OCI-LY3 (cell line): ENCODE results near the gene SLCO4A1.

Experiments used
- H2AFZ ChIP-seq: fragments of 200-600, 300-600 bp; shearing (Covaris generic); 2 replicates; pipeline ENCODE4 v1.6.0; 2014; ENCODE audit warnings: antibody characterized with exemption, low read depth, low read length
- H3K27ac ChIP-seq: fragments of 200-600, 300-600 bp; sonication (generic); 2 replicates; pipeline ENCODE4 v1.5.1; 2014; ENCODE audit warnings: mild to moderate bottlenecking, low read length, moderate library complexity, mixed read lengths
- H3K27me3 ChIP-seq: fragments of 200-600, 300-600 bp; sonication (generic); 2 replicates; pipeline ENCODE4 v1.6.1; 2014; ENCODE audit warnings: low read depth, low read length, mixed read lengths
- H3K36me3 ChIP-seq: fragments of 200-600, 300-600 bp; sonication (generic); replicated peaks from 2 replicates; pipeline ENCODE3; 2014; ENCODE audit warnings: low read depth, low read length, mixed read lengths
- H3K4me1 ChIP-seq: fragments of 300-600, 200-600 bp; sonication (generic); 2 replicates; pipeline ENCODE4 v1.6.1; 2014; ENCODE audit warnings: low read length, mixed read lengths
- H3K4me2 ChIP-seq: fragments of 200-600, 300-600 bp; sonication (generic); 2 replicates; pipeline ENCODE4 v1.6.1; 2014; ENCODE audit warnings: low read length, mixed read lengths
- H3K4me3 ChIP-seq: fragments of 300-600, 200-600 bp; sonication (generic); 2 replicates; pipeline ENCODE4 v1.5.1; 2014; ENCODE audit warnings: antibody characterized with exemption, mild to moderate bottlenecking, low read length, moderate library complexity
- H3K79me2 ChIP-seq: fragments of 300-600, 200-600 bp; shearing (Covaris generic); 2 replicates; pipeline ENCODE4 v1.6.1; 2014; ENCODE audit warnings: mild to moderate bottlenecking, low read length, mixed read lengths
- H3K9ac ChIP-seq: fragments of 300-600, 200-600 bp; shearing (Covaris generic); 2 replicates; pipeline ENCODE4 v1.6.0; 2014; ENCODE audit warnings: mild to moderate bottlenecking, low read length, moderate library complexity
- H3K9me3 ChIP-seq: fragments of 200-600, 300-600 bp; shearing (Covaris generic); 2 replicates; pipeline ENCODE4 v1.6.1; 2014; ENCODE audit warnings: low read length, mixed read lengths; ENCODE audit not compliant: insufficient read depth
- H4K20me1 ChIP-seq: fragments of 200-600, 300-600 bp; sonication (generic); 2 replicates; pipeline ENCODE4 v1.6.1; 2016; ENCODE audit warnings: low read length, mixed read lengths; ENCODE audit not compliant: insufficient read depth
- CTCF ChIP-seq: fragments of 200-600, 300-600 bp; sonication (generic); IDR thresholded peaks from 2 replicates; pipeline ENCODE4 v1.5.1; 2014; ENCODE audit warnings: antibody characterized with exemption, low read length, low read depth
- EZH2phosphoT487 ChIP-seq: fragments of 200-600 bp; shearing (Covaris generic); IDR thresholded peaks from 2 replicates; pipeline ENCODE4 v1.6.1; 2018; ENCODE audit warnings: antibody characterized with exemption, mixed run types, low read depth

The SLCO4A1 gene

GRCh38 chr20:62703853-62704228 is 61.5 kb downstream of the SLCO4A1 start:
- no peak overlapping the region for H3K27ac ChIP-seq
- no peak overlapping the region for H3K4me2 ChIP-seq
- no peaks in the 10 kb centered on the region for H3K79me2 ChIP-seq
- H3K4me1 ChIP-seq: no peaks in the 10 kb centered on the region
- no peaks in the 10 kb centered on the region for H3K9me3 ChIP-seq
- H2AFZ ChIP-seq: no peak overlapping the region
- no peak overlapping the region for H3K4me3 ChIP-seq
- no peaks in the 10 kb centered on the region for H4K20me1 ChIP-seq
- H3K36me3 ChIP-seq: no peaks in the 10 kb centered on the region
- TF ChIP-seq EZH2phosphoT487 (no peak), CTCF (no peak)
- H3K27me3 ChIP-seq: peaks cover 27% of the 10 kb centered on the region
- no peak overlapping the region for H3K9ac ChIP-seq

- no peaks in the 10 kb centered on the region for H3K4me1 ChIP-seq
- H3K9ac ChIP-seq: no peak overlapping the region
- peaks cover 27% of the 10 kb centered on the region for H3K27me3 ChIP-seq
- TF ChIP-seq EZH2phosphoT487 (no peak), CTCF (no peak)
- no peak overlapping the region for H3K27ac ChIP-seq
- no peaks in the 10 kb centered on the region for H4K20me1 ChIP-seq
- H3K79me2 ChIP-seq: no peaks in the 10 kb centered on the region
- no peaks in the 10 kb centered on the region for H3K9me3 ChIP-seq
- H3K36me3 ChIP-seq: no peaks in the 10 kb centered on the region
- no peak overlapping the region for H3K4me3 ChIP-seq
- H2AFZ ChIP-seq: no peak overlapping the region
- no peak overlapping the region for H3K4me2 ChIP-seq
Observed at GRCh38 chr20:62704341-62704948, 62.1 kb downstream of the SLCO4A1 start.

- no peak overlapping the region for H2AFZ ChIP-seq
- no peaks in the 10 kb centered on the region for H3K36me3 ChIP-seq
- H4K20me1 ChIP-seq: no peaks in the 10 kb centered on the region
- no peak overlapping the region for H3K9ac ChIP-seq
- peaks cover 27% of the 10 kb centered on the region for H3K27me3 ChIP-seq
- H3K4me1 ChIP-seq: no peaks in the 10 kb centered on the region
- TF ChIP-seq CTCF (no peak), EZH2phosphoT487 (no peak)
- no peak overlapping the region for H3K4me3 ChIP-seq
- H3K9me3 ChIP-seq: no peaks in the 10 kb centered on the region
- no peaks in the 10 kb centered on the region for H3K79me2 ChIP-seq
- no peak overlapping the region for H3K4me2 ChIP-seq
- H3K27ac ChIP-seq: no peak overlapping the region
Observed at GRCh38 chr20:62705627-62706026, 63.3 kb downstream of the SLCO4A1 start.

GRCh38 chr20:62706344-62706743 is 64.0 kb downstream of the SLCO4A1 start:
- Histone ChIP-seq H3K36me3 (no peaks in the 10 kb centered on the region), H2AFZ (no peak overlapping the region), H3K4me1 (no peaks in the 10 kb centered on the region), H3K9ac (no peak overlapping the region), H3K27me3 (peaks cover 21% of the 10 kb centered on the region), H3K4me2 (no peak overlapping the region), H3K27ac (no peak overlapping the region), H4K20me1 (no peaks in the 10 kb centered on the region), H3K9me3 (no peaks in the 10 kb centered on the region), H3K79me2 (no peaks in the 10 kb centered on the region), H3K4me3 (no peak overlapping the region)
- TF ChIP-seq CTCF (no peak), EZH2phosphoT487 (no peak)
